ENCODE results near the gene C12orf60.
"Not testable (repeated sequence)": the region's sequence is repeated elsewhere in the genome, so short reads cannot be mapped to it uniquely, and the experiment has no call there.

The C12orf60 gene, protein sequence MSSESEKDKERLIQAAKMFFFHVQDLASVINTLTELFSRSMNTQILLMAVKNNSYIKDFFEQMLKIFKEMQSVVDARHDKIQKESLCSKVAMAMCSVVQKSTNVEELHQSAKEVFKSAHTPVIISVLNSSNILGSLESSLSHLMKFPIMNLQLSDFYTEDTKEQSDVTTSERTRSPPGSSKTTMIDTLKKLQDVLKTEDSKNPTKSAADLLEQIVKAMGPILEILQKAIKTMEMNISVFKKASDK

DNA sequence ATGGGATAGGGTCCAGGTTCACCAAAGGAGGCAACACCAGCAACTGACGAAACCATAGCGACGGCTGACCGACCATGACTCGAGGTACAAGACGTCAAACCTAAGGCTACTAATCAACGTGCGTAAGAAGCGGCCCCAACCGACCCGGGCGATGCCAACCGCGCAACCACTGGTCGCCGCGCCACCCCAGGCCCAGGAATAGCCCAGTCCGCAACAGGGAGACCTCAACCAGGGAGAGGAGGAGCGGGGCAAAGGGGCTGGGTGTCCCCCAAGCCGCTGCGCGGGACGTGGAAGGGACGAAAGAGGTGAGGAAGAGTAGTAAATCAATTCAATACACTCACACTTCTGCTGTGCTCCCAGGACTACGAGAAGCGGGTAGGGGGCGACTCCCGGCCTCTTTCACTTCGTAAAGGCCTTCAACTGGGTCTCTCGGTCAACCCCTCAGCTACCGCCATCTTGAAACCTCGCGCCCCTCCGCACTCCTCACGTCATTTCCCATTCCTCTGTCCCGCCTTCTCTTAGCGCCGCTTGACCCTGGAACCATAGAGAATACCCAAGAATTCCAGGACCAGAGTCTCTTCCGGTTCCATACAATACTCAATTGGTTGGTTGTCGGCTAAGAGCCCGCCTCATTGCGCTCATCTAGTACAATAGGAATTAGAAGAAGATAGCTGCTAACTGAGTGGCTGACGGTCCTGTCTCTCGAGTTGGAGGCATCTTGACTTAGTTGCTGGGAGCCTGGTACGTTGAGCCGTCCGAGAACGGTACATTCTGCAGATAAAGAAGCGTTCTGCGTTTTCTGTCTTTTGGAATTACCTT lies at the start of gene C12orf60, which contains the start of gene WBP11:
Gene C12orf60, plus strand, starts transcription at position 660 of the 819 bp plus-strand sequence. CDS start 19,266 bp downstream, outside the sequence.
Gene WBP11, minus strand, starts transcription at position 468 of the 819 bp plus-strand sequence. CDS start 2,095 bp downstream, outside the sequence.
- DNase-seq: peak; percentile 98

- no peak for DNase-seq
These were observed 46.9 kb upstream of the C12orf60 start for GRCh38 chr12:14756334-14757143.

DNA sequence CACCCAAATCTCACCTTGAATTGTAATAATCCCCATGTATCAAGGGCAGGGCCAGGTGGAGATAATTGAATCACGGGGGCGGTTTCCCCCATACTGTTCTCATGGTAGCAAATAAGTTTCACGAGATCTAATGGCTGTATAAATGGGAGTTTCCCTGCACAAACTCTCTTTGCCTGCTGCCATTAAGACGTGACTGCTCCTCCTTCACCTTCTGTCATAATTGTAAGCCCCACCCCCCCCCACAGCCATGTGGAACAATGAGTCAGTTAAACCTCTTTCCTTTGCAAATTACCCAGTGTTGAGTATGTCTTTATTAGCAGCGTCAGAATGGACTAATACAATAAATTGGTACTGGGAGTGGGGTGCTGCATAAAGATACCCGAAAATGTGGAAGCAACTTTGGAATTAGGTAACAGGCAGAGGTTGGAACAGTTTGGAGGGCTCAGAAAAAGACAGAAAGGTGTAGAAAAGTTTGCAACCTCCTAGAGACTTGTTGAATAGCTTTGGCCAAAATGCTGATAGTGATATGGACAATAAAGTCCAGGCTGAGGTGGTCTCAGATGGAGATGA lies 43.7 kb upstream of the C12orf60 start:
- DNase-seq: not testable (repeated sequence)

DNA sequence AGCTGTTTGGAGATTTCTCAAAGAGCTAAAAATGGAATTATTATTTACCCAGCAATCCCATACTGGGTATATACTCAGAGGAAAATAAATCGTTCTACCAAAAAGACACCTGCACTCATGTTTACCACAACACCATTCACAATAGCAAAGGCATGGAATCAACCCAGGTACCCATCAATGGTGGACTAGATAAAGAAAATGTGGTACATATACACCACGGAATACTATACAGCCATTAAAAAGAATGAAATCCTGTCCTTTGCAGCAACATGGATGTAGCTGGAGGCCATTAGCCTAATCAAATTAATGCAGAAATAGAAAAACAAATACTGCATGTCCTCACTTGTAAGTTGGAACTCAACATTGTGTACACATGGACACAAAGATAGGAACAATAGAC lies 38.1 kb upstream of the C12orf60 start:
- DNase-seq: no peak

DNA sequence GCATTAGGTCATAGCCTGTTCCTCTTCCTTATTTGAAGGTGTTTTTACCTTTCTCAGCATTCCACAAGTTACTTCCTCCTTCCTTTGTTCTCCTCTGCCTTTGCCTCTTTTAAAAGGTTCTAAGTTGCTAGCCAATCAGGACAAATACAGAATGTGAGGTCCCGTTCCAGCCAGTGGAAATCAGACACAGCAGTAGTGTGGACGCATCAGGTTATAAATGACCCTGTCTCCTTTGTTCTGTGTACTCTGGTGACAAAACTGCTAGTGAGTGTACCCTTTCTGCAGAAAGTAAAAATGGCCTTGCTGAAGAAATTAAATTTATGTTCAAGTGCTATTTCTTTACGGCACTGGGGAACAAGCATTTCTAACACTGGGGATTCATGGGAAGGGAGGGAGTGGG lies 37.5 kb upstream of the C12orf60 start:
- not testable (repeated sequence) for DNase-seq

GRCh38 chr12:14766649-14767215 lies 36.7 kb upstream of the C12orf60 start:
- DNase-seq: no peak

DNA sequence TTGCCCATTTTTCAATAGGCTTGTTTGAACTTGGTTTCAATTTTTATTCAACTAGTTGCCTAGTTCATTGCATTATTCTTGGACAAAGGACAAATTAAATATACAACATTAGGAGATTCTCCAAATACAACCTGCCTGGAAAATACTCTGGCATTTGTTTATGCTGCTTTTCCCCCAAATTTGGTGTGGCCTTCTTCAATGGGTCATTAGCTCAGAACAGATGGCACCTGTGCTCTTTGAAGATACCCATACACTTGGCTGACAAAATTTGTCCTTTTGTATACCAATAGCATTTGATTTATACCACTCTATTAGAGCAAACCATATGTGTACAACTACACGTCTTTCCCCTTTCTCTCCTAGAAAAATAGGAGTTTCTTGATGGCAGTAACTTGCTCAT lies 35.9 kb upstream of the C12orf60 start:
- no peak for DNase-seq

DNA sequence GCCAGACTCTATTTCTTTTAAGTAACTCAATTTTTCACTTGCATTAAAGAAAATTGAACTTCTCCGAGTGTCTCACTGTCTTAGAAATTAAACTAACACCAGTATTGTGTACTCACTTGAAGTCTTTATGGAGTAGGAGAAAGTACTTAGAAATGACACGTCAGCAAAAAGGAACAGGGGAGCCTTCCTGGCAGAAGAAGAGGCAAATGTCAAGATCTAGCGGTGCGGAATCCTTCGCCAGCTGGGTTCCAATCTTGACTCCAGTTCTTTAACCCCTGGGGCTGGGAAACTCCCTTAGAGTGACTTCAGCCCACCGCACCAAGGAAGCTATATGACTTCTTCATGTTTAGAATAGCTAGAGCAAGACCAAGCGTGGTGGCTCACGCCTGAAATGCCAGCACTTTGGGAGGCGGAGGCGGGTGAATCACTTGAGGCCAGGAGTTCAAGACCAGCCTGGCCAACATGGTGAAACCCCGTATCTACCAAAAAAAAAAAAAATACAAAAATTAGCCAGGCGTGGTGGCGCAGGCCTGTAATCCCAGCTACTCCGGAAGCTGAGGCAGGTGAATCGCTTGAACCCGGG lies 34.6 kb upstream of the C12orf60 start:
- DNase-seq: no peak

DNA sequence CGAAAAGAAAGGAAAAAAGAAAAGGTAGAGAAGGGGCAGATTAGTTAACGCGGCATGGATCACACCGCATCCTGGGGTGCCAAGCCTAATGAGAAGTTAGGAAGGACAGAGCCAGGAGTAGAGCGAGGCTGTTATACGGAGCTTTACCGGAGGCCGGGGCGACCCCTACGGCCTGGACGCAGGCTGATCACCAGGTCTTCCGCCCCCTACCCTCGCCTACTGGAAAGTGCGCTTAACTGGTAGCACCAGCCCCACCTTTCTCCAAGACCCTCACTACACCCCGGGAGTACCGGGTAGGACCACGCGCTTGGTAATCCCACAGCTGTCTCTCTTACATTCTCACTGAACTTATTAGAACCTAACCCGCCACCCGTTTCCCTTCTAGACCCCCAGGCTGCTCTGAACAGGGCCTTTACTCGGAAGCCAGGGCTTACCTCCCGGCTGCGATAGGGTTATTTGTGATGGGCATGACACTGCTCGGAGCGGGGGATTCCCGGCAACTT lies 34.0 kb upstream of the C12orf60 start:
- no peak for DNase-seq

DNA sequence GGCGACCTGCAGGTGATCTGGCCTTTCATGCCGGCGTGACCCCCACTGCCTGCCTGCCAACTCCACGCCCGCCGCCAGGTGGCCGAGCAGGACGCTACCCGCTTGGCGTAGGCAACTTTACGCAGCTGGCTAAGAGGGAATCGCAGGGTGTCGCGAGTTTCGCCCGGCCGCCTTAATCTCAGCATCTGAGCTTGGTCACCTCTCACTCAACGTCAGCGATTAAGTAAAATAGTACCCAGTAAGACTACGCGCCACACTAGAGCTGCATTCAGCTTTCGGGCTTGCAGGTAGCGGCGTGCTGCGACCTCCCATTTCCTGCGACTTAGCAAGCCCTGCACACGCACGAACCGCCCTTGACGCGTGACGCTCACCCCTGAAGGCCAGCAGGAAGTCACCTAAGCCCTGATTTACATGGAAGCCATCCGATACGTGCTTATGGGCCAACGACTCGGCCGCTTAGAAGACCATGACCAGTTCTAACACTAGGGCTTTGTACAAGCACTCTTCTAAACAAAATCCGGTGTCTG lies 33.4 kb upstream of the C12orf60 start:
- DNase-seq: no peak

DNA sequence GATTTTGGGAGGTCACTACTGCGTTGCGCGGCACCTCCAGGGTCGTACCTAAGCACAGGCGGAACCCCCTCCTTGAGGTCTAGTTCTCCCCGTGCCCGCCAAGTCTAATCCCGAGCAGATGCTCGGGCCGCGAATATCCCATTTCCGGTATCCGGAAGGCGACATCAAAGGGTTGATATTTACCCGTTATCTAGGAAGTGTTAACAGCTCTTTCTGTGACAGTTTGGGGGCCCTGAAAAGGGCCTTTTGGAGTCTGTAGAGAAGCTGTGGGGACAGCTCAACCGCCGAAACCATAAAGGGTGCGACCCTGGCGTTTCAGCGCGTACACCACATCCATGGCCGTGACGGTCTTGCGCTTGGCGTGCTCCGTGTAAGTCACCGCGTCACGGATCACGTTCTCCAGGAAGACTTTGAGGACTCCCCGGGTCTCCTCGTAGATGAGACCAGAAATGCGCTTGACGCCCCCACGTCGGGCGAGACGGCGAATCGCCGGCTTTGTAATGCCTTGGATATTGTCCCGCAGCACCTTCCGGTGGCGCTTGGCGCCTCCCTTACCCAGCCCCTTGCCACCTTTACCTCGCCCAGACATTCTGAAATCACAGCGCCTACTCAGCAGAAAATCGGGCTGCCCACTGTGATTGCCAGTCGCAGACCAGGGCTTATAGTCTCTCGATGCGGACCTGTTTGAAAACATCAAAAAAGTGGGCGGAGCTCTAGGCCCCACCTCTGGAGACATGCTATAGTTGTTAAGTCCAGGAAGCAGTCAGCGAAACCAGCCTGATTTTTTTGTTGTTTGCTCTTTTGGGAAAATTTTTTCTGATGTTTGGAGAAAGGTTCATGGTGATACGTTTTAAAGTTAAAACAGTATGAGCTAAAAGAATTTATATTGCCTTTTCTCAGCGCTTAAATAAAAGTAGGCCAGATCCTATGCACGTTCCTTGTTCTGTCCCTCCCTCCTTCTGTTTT lies 32.7 kb upstream of the C12orf60 start:
- DNase-seq: peak; percentile 73

DNA sequence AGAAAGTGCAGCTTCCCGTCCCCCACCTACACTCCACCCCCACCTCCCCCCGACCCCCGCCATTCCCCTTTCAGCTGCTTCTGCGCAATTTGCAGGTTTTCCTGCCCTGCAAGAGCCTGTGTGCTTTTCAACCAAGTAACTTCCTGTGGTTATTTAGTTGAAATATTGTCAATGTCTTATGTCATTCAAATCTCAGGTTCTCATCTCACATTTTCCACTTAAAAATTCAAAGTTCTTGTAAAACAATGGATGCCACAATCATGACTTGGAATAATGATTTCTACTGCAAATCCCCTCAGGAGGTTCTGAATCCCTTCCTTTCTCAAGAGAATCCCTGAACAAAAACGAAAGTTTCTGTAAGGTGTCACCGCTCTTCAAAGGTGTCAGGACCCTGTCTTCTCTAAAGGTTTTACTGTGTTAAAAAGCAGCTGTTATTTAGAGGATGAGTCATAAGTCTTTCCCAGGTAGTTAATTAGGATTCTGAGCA lies 31.8 kb upstream of the C12orf60 start:
- no peak for DNase-seq

DNA sequence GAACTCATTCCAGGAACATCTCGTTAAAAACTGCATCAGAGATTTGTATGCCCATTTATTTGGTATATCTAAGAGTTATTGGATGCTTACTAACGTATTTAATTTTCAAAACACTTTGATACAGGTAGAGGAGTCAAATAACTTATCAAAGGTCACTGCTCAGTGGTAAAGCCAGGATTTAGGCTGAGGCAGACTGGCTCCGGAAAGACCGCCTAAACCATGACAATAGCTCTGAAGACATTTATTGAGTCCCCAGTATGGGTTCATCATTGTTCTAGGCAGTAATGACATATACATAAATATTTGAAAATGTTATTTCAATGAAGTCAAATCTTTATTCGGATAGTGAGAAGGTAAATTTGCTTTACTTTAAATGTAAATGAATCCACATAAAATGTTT lies 30.5 kb upstream of the C12orf60 start:
- no peak for DNase-seq

GRCh38 chr12:14773685-14774073 lies 29.8 kb upstream of the C12orf60 start:
- no peak for DNase-seq

DNA sequence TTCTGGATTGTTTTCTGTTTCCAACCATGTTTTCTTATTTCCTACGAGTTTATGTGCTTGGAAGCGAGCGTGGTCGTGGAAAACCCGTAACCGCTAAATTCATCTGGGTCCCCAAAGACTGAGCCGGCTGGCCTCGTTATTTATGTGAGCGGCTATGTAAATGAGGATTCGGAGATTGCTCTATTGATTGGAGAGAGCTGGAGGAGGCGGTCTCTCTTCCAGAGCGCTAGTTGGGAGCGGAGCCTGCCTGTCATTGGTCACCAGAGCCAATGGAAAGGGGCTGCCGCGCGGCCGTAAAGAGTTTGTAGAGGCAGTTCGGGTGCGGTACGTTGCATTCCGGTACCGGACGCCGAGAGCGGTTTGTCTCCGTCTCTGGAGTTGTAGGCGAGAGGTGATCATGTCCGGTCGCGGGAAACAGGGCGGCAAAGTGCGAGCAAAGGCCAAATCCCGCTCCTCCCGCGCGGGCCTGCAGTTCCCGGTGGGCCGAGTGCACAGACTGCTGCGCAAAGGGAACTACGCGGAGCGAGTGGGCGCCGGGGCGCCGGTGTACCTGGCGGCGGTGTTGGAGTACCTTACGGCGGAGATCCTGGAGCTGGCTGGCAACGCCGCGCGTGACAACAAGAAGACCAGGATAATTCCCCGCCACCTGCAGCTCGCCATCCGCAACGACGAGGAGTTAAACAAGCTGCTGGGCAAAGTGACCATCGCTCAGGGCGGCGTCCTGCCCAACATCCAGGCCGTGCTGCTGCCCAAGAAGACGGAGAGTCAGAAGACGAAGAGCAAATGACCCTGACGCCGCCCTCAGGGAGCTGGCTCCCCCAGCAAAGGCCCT lies 29.2 kb upstream of the C12orf60 start:
- DNase-seq: peak; percentile 84

GRCh38 chr12:14774906-14775635 lies 28.4 kb upstream of the C12orf60 start:
- DNase-seq: no peak

DNA sequence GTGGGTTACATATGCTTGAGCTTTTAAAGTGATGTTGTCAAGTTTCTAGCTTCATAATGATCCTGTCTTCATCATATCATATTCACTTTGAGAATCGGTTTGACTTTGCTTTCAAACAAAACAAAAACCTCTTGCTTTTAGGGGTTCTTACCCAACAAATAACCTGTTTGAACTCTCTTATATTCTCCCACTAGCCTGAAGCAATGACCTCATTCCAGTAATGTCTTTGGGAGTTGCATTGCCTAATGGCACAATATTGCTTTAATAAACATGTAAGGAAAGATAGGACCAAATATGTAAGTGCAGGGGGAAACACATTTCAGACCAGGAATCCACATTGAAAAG lies 27.9 kb upstream of the C12orf60 start:
- no peak for DNase-seq

DNA sequence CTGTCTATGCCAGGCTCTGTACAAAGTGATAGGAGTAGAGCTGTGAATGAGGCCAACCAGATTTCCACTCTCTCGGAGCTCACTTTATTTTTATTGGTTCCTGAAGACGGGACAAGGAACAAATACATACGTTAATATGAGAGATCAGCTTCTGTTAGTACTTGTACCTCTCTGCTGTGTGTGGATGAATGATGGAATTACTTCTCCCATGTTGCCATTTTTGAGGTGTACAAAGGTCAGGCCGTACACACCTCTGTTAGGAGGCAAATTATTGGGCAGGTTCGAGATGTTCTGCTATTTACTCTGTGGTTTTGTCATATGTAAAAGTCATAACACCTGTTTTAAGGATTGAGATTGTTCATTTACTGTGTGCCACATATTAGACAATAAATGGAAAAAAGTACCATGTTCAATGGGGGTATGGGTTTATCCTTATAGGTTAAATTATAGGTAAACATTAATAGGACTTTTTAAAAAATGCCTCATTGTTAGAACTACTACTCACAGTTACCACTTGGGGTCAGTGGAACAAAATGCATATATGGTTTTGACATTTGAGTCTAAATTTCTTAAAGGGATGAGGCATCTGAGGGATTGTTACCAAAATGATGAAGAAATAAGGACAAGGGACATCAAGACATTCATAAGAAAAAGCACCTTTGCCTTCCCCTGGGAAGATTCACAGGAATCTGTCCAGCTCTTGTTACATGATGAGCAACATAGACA lies 27.1 kb upstream of the C12orf60 start:
- DNase-seq: no peak
